ENCODE measurements around the gene FOCAD. TPM values are rescaled to one million over a fixed set of nuclear protein-coding genes. Genes with fewer than 3 reads are reported as not detected.

Gene FOCAD
- total and polyA plus RNA-seq, 10 of the 15 experiments (the other 5 are each of a cell fraction or from before 2014, with no cell fraction given), result 13.7 to 93.0 (median 41.8) TPM

DNA sequence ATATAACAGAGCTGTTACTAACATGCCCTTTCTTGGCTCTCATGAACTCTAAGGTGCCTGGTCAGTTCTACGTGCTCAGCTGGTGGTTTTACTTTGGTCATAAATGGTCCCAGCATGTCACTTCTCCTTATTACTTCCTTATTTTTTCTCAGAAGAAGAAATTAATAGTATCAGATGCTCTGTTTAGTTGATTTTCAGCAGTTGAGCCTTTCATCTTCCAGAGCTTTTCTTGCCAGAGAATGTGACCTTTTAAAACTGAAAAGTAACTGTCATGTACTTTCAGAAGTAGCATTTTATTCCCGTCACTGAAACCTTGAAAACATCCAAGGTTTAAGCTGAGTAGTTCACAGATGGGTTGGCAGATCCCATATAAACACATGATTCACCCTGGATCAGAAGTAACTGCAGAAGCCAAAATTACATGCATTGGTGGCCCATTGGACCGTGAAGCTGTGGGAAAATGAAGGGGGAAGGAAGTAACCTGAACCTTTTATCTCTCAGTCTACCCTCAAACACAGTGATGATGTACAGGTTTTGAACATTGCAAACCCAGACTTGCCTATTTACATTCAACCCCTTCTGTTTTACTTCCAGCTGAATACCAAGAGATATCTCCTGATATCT lies 296.9 kb downstream of the FOCAD start:
- SMC1A ChIA-PET (ENCODE audit: uncharacterized antibody, unreplicated experiment), result interaction anchor here (0.7 to 3.9 kb wide), 15 partner anchors 8 to 364 kb away, joined by 3 to 17 read pairs (median 5); partner anchors contain the start of gene HACD4
- H3K4me1 ChIP-seq (ENCODE audit: control insufficient read depth, insufficient read depth, low read length), result peaks cover 10% of the 10 kb centered on the region
- no TSS peak for BruUV-seq (replicated peaks)
- H3K4me3 ChIP-seq, result no peak overlapping the region
- DNase-seq (ENCODE audit: low read depth, low spot score) (peak; percentile 33), FAIRE-seq (peak; percentile 84), ATAC-seq (peak; percentile 93)
- no peaks in the 10 kb centered on the region for H3K27me3 ChIP-seq (replicated peaks in 1 of 2; ENCODE audit: control insufficient read depth in 2 of 2, insufficient read depth in 2 of 2, low read length in 1 of 2)
- peak overlapping the region; percentile 83 for H3K27ac ChIP-seq (ENCODE audit: control insufficient read depth, insufficient read depth)
- POLR2A ChIA-PET, result interaction anchor here (0.5 to 1.9 kb wide), 3 partner anchors 13 to 366 kb away, joined by 3 to 5 read pairs (median 4); no protein-coding TSS in a partner anchor
- in situ Hi-C loops (cut with MboI), result no loop called here
- RAD21 ChIA-PET (ENCODE audit: unreplicated experiment), result interaction anchor here (1.2 to 1.9 kb wide), 4 partner anchors 15 to 130 kb away, joined by 3 to 14 read pairs (median 5); no protein-coding TSS in a partner anchor
- H3K4me2 ChIP-seq (ENCODE audit: control insufficient read depth, insufficient read depth), result peak overlapping the region; percentile 56; the same call in 1 of the 2 replicates
- H3K9ac ChIP-seq (ENCODE audit: control insufficient read depth, insufficient read depth, low read length), result no peak overlapping the region
- H3K79me2 ChIP-seq (ENCODE audit: control insufficient read depth, insufficient read depth, low read length), result no peaks in the 10 kb centered on the region
- no peaks in the 10 kb centered on the region for H4K20me1 ChIP-seq (ENCODE audit: control insufficient read depth, insufficient read depth)
- CTCF ChIA-PET, result interaction anchor here (0.7 to 3.0 kb wide), 3 partner anchors 30 to 82 kb away, joined by 3 to 11 read pairs (median 3); no protein-coding TSS in a partner anchor
- 14% methylated on average over 3 of the region's 3 CpGs for WGBS (ENCODE audit: insufficient coverage, insufficient replicate concordance, low lambda C conversion rate, missing lambda C conversion rate)
- H3K9me3 ChIP-seq (replicated peaks; ENCODE audit: control insufficient read depth, insufficient read depth, low read length), result no peaks in the 10 kb centered on the region
- H2AFZ ChIP-seq (ENCODE audit: control insufficient read depth, low read depth, low read length), result peak overlapping the region; percentile 31
- intact Hi-C loops (cut with micrococcal nuclease; ENCODE audit: unreplicated experiment), result no loop called here
- peaks cover 2 to 16% of the 10 kb centered on the region in 2 experiments; a peak in 3 of 4 replicates for H3K36me3 ChIP-seq (ENCODE audit: control insufficient read depth in 2 of 2, insufficient read depth in 2 of 2, low read length in 1 of 2)
- 0 out of 4 replicates have a peak, but pooled peaks of 1 of the 2 experiments have one; percentile 39 for TF ChIP-seq EP300 (IDR thresholded peaks at IDR 0.05; ENCODE audit: borderline replicate concordance in 1 of 2, control insufficient read depth in 1 of 2, low read depth in 2 of 2, low read length in 2 of 2)
- TF ChIP-seq ZNF687 (IDR thresholded peaks at IDR 0.05), result no peak
- TF ChIP-seq ATF2 (IDR thresholded peaks at IDR 0.05; ENCODE audit: low read length), result no peak
- no peak for TF ChIP-seq NFYA (IDR thresholded peaks at IDR 0.05; ENCODE audit: borderline replicate concordance, low read depth, low read length)
- no peak for TF ChIP-seq TARDBP (IDR thresholded peaks at IDR 0.05; ENCODE audit: borderline replicate concordance)
- 0 out of 2 replicates have a peak, but pooled peaks have one; percentile 25 for TF ChIP-seq GATAD2B (conservative IDR thresholded peaks at IDR 0.05; ENCODE audit: low read depth)
- peak; percentile 66; the same call in 1 of the 2 replicates for TF ChIP-seq NFIC (IDR thresholded peaks at IDR 0.05; ENCODE audit: low read depth, low read length)
- TF ChIP-seq EED (IDR thresholded peaks at IDR 0.05; ENCODE audit: low read depth), result 0 out of 2 replicates have a peak, but pooled peaks have one; percentile 55
- TF ChIP-seq MTA2 (IDR thresholded peaks at IDR 0.05; ENCODE audit: low read depth), result peak; percentile 49
- TF ChIP-seq MYB (IDR thresholded peaks at IDR 0.05; ENCODE audit: borderline replicate concordance, low read depth, low read length), result no peak
- peak; percentile 33; the same call in 1 of the 2 replicates for TF ChIP-seq NR2F1 (conservative IDR thresholded peaks at IDR 0.05)
- TF ChIP-seq PAX5 (IDR thresholded peaks at IDR 0.05; ENCODE audit: borderline replicate concordance, low read depth, low read length), result peak; percentile 61
- TF ChIP-seq SUPT20H (IDR thresholded peaks at IDR 0.05; ENCODE audit: borderline replicate concordance, control insufficient read depth, low read depth, low read length), result no peak
- TF ChIP-seq, protein P1, sequence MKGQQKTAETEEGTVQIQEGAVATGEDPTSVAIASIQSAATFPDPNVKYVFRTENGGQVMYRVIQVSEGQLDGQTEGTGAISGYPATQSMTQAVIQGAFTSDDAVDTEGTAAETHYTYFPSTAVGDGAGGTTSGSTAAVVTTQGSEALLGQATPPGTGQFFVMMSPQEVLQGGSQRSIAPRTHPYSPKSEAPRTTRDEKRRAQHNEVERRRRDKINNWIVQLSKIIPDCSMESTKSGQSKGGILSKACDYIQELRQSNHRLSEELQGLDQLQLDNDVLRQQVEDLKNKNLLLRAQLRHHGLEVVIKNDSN (IDR thresholded peaks at IDR 0.05; ENCODE audit: borderline replicate concordance, extremely low read length, insufficient read depth, low read depth, low read length), result no peak
- TF ChIP-seq SREBF2 (IDR thresholded peaks at IDR 0.05; ENCODE audit: low read length), result no peak
- no peak for TF ChIP-seq CBX3 (IDR thresholded peaks at IDR 0.05; ENCODE audit: borderline replicate concordance, low read depth)
